WTC11 (cell line): ENCODE data around the gene EYS. TPM values are rescaled to one million over a fixed set of nuclear protein-coding genes. Genes with fewer than 3 reads are reported as not detected.

Source experiments
- ATAC-seq: fragments of 200-7000 bp; cut with Tn5 transposase; 2 replicates; pipeline ENCODE4 v1.10.0; 2021; ENCODE audit warnings: mild to moderate bottlenecking, moderate library complexity
- CTCF ChIA-PET: fragments of 300-600 bp; sonication (Branson Sonifier 250); formaldehyde crosslinking; loops from one replicate; lab custom pipeline; 2021; ENCODE audit warnings: antibody characterized with exemption; lab: Charles Lee
- POLR2A ChIA-PET: fragments of 350-600 bp; sonication (Branson Sonifier 250); formaldehyde crosslinking; loops from one replicate; lab custom pipeline; 2021; ENCODE audit warnings: antibody characterized with exemption; lab: Charles Lee
- DNase-seq: peaks from one replicate; pipeline ENCODE4 v3.0.0; 2021; ENCODE audit warnings: low spot score
- H3K27ac Mint-ChIP-seq: 2 replicates; pipeline ENCODE4 v1.8.0; 2021; ENCODE audit warnings: mixed read lengths
- H3K27me3 Mint-ChIP-seq: 2 replicates; pipeline ENCODE4 v1.8.0; 2021; ENCODE audit warnings: low read depth, mild to moderate bottlenecking, moderate library complexity, mixed read lengths
- H3K36me3 Mint-ChIP-seq: 2 replicates; pipeline ENCODE4 v1.8.0; 2021; ENCODE audit warnings: mixed read lengths
- H3K4me1 Mint-ChIP-seq: 2 replicates; pipeline ENCODE4 v1.8.0; 2022; ENCODE audit warnings: mixed read lengths
- H3K4me3 Mint-ChIP-seq: 2 replicates; pipeline ENCODE4 v1.8.0; 2021; ENCODE audit warnings: mild to moderate bottlenecking, moderate library complexity, mixed read lengths
- H3K9me3 Mint-ChIP-seq: 2 replicates; pipeline ENCODE4 v1.8.0; 2021; ENCODE audit warnings: mixed read lengths
- ATF1 ChIP-seq: sonication (generic); formaldehyde crosslinking; IDR thresholded peaks from 2 replicates; pipeline ENCODE4 v1.8.1; 2023; ENCODE audit warnings: mild to moderate bottlenecking, moderate library complexity, missing genetic modification reagents
- ATF2 ChIP-seq: sonication (generic); formaldehyde crosslinking; IDR thresholded peaks from 2 replicates; pipeline ENCODE4 v1.8.1; 2022; ENCODE audit warnings: low read depth, missing genetic modification reagents, borderline replicate concordance
- CBFB ChIP-seq: sonication (generic); formaldehyde crosslinking; IDR thresholded peaks from 2 replicates; pipeline ENCODE4 v1.8.1; 2022; ENCODE audit warnings: mild to moderate bottlenecking, low read depth, missing genetic modification reagents
- CDX4 ChIP-seq: fragments of 250-450 bp; sonication (Bioruptor Pico); IDR thresholded peaks from 2 replicates; pipeline ENCODE4 v1.9.0; 2021; ENCODE audit warnings: moderate library complexity, mild to moderate bottlenecking, inconsistent platforms, borderline replicate concordance
- CREM ChIP-seq: sonication (generic); formaldehyde crosslinking; IDR thresholded peaks from 2 replicates; pipeline ENCODE4 v1.8.1; 2022; ENCODE audit warnings: mild to moderate bottlenecking, missing genetic modification reagents, moderate library complexity
- E2F4 ChIP-seq: sonication (generic); formaldehyde crosslinking; IDR thresholded peaks from 2 replicates; pipeline ENCODE4 v1.8.1; 2022; ENCODE audit warnings: low read depth, mild to moderate bottlenecking, moderate library complexity, missing genetic modification reagents, borderline replicate concordance
- HMGA2 ChIP-seq: fragments of 250-450 bp; sonication (Bioruptor Pico); IDR thresholded peaks from 2 replicates; pipeline ENCODE4 v1.4.0; 2021; ENCODE audit warnings: mild to moderate bottlenecking, moderate library complexity
- IRF1 ChIP-seq: sonication (generic); formaldehyde crosslinking; IDR thresholded peaks from 2 replicates; pipeline ENCODE4 v1.8.0; 2023; ENCODE audit warnings: missing genetic modification reagents
- MXD4 ChIP-seq: fragments of 250-450 bp; sonication (Bioruptor Pico); IDR thresholded peaks from 2 replicates; pipeline ENCODE4 v1.8.0; 2021; ENCODE audit warnings: mild to moderate bottlenecking, moderate library complexity, borderline replicate concordance
- NR2C2 ChIP-seq: sonication (generic); formaldehyde crosslinking; IDR thresholded peaks from 2 replicates; pipeline ENCODE4 v1.8.0; 2022; ENCODE audit warnings: mild to moderate bottlenecking, missing genetic modification reagents
- SMAD3 ChIP-seq: sonication (generic); formaldehyde crosslinking; IDR thresholded peaks from 2 replicates; pipeline ENCODE4 v1.8.0; 2022; ENCODE audit warnings: missing genetic modification reagents, mild to moderate bottlenecking, borderline replicate concordance
- STAT6 ChIP-seq: sonication (generic); formaldehyde crosslinking; conservative IDR thresholded peaks from 2 replicates; pipeline ENCODE4 v1.8.1; 2023; ENCODE audit warnings: mild to moderate bottlenecking, low read depth, missing genetic modification reagents, moderate library complexity
- TCF7 ChIP-seq: sonication (generic); formaldehyde crosslinking; IDR thresholded peaks from 2 replicates; pipeline ENCODE4 v1.8.0; 2022; ENCODE audit warnings: mild to moderate bottlenecking, low read depth, missing genetic modification reagents, moderate library complexity
- TEAD4 ChIP-seq: sonication (generic); formaldehyde crosslinking; IDR thresholded peaks from 2 replicates; pipeline ENCODE4 v1.8.0; 2022; ENCODE audit warnings: mild to moderate bottlenecking, missing genetic modification reagents
- TP53 ChIP-seq: sonication (generic); formaldehyde crosslinking; IDR thresholded peaks from 2 replicates; pipeline ENCODE4 v1.8.1; 2023; ENCODE audit warnings: mild to moderate bottlenecking, missing genetic modification reagents
- ZBTB21 ChIP-seq: sonication (generic); formaldehyde crosslinking; IDR thresholded peaks from 2 replicates; pipeline ENCODE4 v1.8.1; 2023; ENCODE audit warnings: mild to moderate bottlenecking, missing genetic modification reagents, borderline replicate concordance
- ZNF263 ChIP-seq: sonication (generic); formaldehyde crosslinking; IDR thresholded peaks from 2 replicates; pipeline ENCODE4 v1.8.1; 2022; ENCODE audit warnings: low read depth, mild to moderate bottlenecking, moderate library complexity, missing genetic modification reagents
- ZNF396 ChIP-seq: fragments of 250-450 bp; sonication (Bioruptor Pico); IDR thresholded peaks from 2 replicates; pipeline ENCODE4 v1.8.0; 2021; ENCODE audit warnings: mild to moderate bottlenecking, moderate library complexity, borderline replicate concordance
- ZNF425 ChIP-seq: fragments of 250-450 bp; sonication (Bioruptor Pico); conservative IDR thresholded peaks from 2 replicates; pipeline ENCODE4 v1.9.0; 2021; ENCODE audit warnings: mild to moderate bottlenecking
- total RNA-seq: library from RNA; stranded (reverse); gene quantifications from 3 replicates; pipeline ENCODE4 v1.2.3, GENCODE V29; 2021

Gene EYS
- total RNA-seq, 1 experiment from 2014 or later: not detected

- no peak for TF ChIP-seq ZNF425
- TF ChIP-seq NR2C2: no peak
- TF ChIP-seq ZNF396: no peak
- TF ChIP-seq MXD4 (CRISPR knock-in tag): no peak
- TF ChIP-seq IRF1 (CRISPR knock-in tag): no peak
- TF ChIP-seq HMGA2 (CRISPR knock-in tag): no peak
- no peak for TF ChIP-seq ZNF263 (CRISPR knock-in tag)
- no peak for TF ChIP-seq CBFB
- TF ChIP-seq, all 79 proteins: peak for 0
Observed at GRCh38 chr6:63910863-63911551, 1796.0 kb downstream of the EYS start (continued).

- no peak overlapping the region for H3K4me3 Mint-ChIP-seq
- H3K4me1 Mint-ChIP-seq: no peaks in the 10 kb centered on the region
- H3K9me3 Mint-ChIP-seq: peaks cover 26% of the 10 kb centered on the region
- no peak overlapping the region for H3K27ac Mint-ChIP-seq
- ChIA-PET POLR2A (no interaction called here), CTCF (no interaction called here)
- TF ChIP-seq CDX4 (CRISPR knock-in tag) (no peak), MXD4 (CRISPR knock-in tag) (no peak), CBFB (no peak), ATF1 (CRISPR knock-in tag) (no peak), ATF2 (CRISPR knock-in tag) (no peak), SMAD3 (no peak), NR2C2 (no peak), STAT6 (CRISPR knock-in tag) (no peak), TP53 (no peak), ZNF263 (CRISPR knock-in tag) (no peak), TCF7 (CRISPR knock-in tag) (no peak), ZBTB21 (CRISPR knock-in tag) (no peak), IRF1 (CRISPR knock-in tag) (no peak), TEAD4 (CRISPR knock-in tag) (no peak), E2F4 (no peak), CREM (CRISPR knock-in tag) (no peak)
- ATAC-seq (no peak), DNase-seq (no peak)
- H3K27me3 Mint-ChIP-seq: peaks cover 3% of the 10 kb centered on the region; the same call in 1 of the 2 replicates
- H3K36me3 Mint-ChIP-seq: peaks cover 2% of the 10 kb centered on the region
Observed at GRCh38 chr6:63904650-63905248, 1802.3 kb downstream of the EYS start.
